ENCODE results near the gene POU2AF1.

POU2AF1 gene

GRCh38 chr11:111386611-111387150, 7.6 kb upstream of the POU2AF1 start:
- DNase-seq (ENCODE audit: low read depth in 2 of 2), result no peak

- DNase-seq (ENCODE audit: low read depth in 2 of 2), result no peak
Observed at GRCh38 chr11:111384494-111384893, 5.4 kb upstream of the POU2AF1 start.

- DNase-seq (ENCODE audit: low read depth in 2 of 2), result no peak
Observed at GRCh38 chr11:111382451-111382850, 3.4 kb upstream of the POU2AF1 start.

GRCh38 chr11:111379602-111380136, 594 bp upstream of the POU2AF1 start:
- DNase-seq (ENCODE audit: low read depth in 2 of 2), result no peak

- no peak for DNase-seq (ENCODE audit: low read depth in 2 of 2)
Observed at GRCh38 chr11:111378185-111378860, 752 bp downstream of the POU2AF1 start.

- DNase-seq (ENCODE audit: low read depth in 2 of 2), result no peak
Observed at GRCh38 chr11:111376181-111376871, 2.7 kb downstream of the POU2AF1 start.

- DNase-seq (ENCODE audit: low read depth in 2 of 2), result no peak
Observed at GRCh38 chr11:111373590-111373989, 5.5 kb downstream of the POU2AF1 start.

GRCh38 chr11:111372538-111372937, 6.5 kb downstream of the POU2AF1 start:
- no peak for DNase-seq (ENCODE audit: low read depth in 2 of 2)

- no peak for DNase-seq (ENCODE audit: low read depth in 2 of 2)
Observed at GRCh38 chr11:111370902-111371578, 8.0 kb downstream of the POU2AF1 start.

GRCh38 chr11:111370270-111370901, 8.7 kb downstream of the POU2AF1 start:
- DNase-seq (ENCODE audit: low read depth in 2 of 2), result no peak

GRCh38 chr11:111368285-111368560, 10.9 kb downstream of the POU2AF1 start:
- DNase-seq (ENCODE audit: low read depth in 2 of 2), result no peak

- DNase-seq (ENCODE audit: low read depth in 2 of 2), result no peak
Observed at GRCh38 chr11:111367411-111368284, 11.4 kb downstream of the POU2AF1 start.

GRCh38 chr11:111366560-111367410, 12.3 kb downstream of the POU2AF1 start:
- no peak for DNase-seq (ENCODE audit: low read depth in 2 of 2)

GRCh38 chr11:111365722-111366559, 13.1 kb downstream of the POU2AF1 start:
- DNase-seq (ENCODE audit: low read depth in 2 of 2), result no peak

- DNase-seq (ENCODE audit: low read depth in 2 of 2), result no peak
Observed at GRCh38 chr11:111364503-111364902, 14.6 kb downstream of the POU2AF1 start.

- no peak for DNase-seq (ENCODE audit: low read depth in 2 of 2)
Observed at GRCh38 chr11:111363985-111364384, 15.1 kb downstream of the POU2AF1 start.

GRCh38 chr11:111362887-111363411, 16.1 kb downstream of the POU2AF1 start:
- no peak for DNase-seq (ENCODE audit: low read depth in 2 of 2)

GRCh38 chr11:111361874-111362273, 17.2 kb downstream of the POU2AF1 start:
- DNase-seq (ENCODE audit: low read depth in 2 of 2), result no peak

Measured in stimulated activated CD8-positive, alpha-beta memory T cell treated with anti-CD3 and anti-CD28 coated beads, Interleukin-2, amount 100 ng/mL, for 48 hours (primary cell).